HCT116 (cell line): ENCODE results near the gene SH2D3C. TPM values are rescaled to one million over a fixed set of nuclear protein-coding genes. Genes with fewer than 3 reads are reported as not detected.

Experiments used
- ATAC-seq: fragments of 200-7000 bp; cut with Tn5 transposase; 2 replicates; pipeline ENCODE4 v1.9.1; 2020; ENCODE audit warnings: mild to moderate bottlenecking, moderate library complexity
- BruUV-seq: library from RNA; stranded (reverse); fragments of 400-500 nt; replicated peaks from 2 replicates; lab custom pipeline; 2021; lab: Mats Ljungman, UMichigan
- CTCF ChIA-PET: fragments of 300-600 bp; sonication (Branson Sonifier 250); formaldehyde crosslinking; loops from one replicate; lab custom pipeline; 2021; ENCODE audit warnings: antibody characterized with exemption; lab: Charles Lee
- POLR2A ChIA-PET: fragments of 300-600, 350-600 bp; sonication (Branson Sonifier 250); formaldehyde crosslinking; loops from one replicate; lab custom pipeline; 2021; ENCODE audit warnings: antibody characterized with exemption; lab: Charles Lee
- RAD21 ChIA-PET, 2 experiments: fragments of 300-600 bp; sonication (Branson Sonifier 250); formaldehyde crosslinking; loops; one replicate each; lab custom pipeline; 2023; ENCODE audit warnings: low total read pairs in 2 of 2; ENCODE audit not compliant: uncharacterized antibody in 2 of 2, unreplicated experiment in 2 of 2, low non-redundant PET in 1 of 2; lab: Charles Lee
- DNase-seq: peaks from one replicate; pipeline ENCODE4 v3.0.0-alpha.2; 2010; ENCODE audit warnings: low read depth, low spot score
- H2AFZ ChIP-seq: fragments of 200-600 bp; shearing (Covaris generic), sonication (generic); 2 replicates; pipeline ENCODE4 v1.6.1; 2017; ENCODE audit warnings: low read depth, mixed run types, mixed read lengths, antibody characterized with exemption, low read length; ENCODE audit not compliant: poor library complexity, severe bottlenecking
- H3K27ac ChIP-seq: 2 replicates; pipeline ENCODE4 v1.5.1; 2012; ENCODE audit warnings: low read depth, low read length
- H3K27me3 ChIP-seq: fragments of 200-600 bp; sonication (generic); 2 replicates; pipeline ENCODE4 v1.6.1; 2016; ENCODE audit warnings: mixed run types, low read length, mixed read lengths; ENCODE audit not compliant: insufficient read depth
- H3K36me3 ChIP-seq, 2 experiments: fragments of 200-500 bp in 1 of 2; fragments of 200-600 bp in 1 of 2; sonication (Bioruptor generic) in 1 of 2; sonication (generic) in 1 of 2; 2 replicates each; pipeline versions ENCODE4 v1.5.1 to v1.6.1; 2014 to 2016; ENCODE audit warnings: low read length in 2 of 2, inconsistent platforms in 1 of 2, mixed read lengths in 1 of 2, mixed run types in 1 of 2; ENCODE audit not compliant: insufficient read depth in 2 of 2, control insufficient read depth in 1 of 2
- H3K4me1 ChIP-seq, 2 experiments: fragments of 200-600 bp in 1 of 2; sonication (generic) in 1 of 2; 2 replicates each; pipeline versions ENCODE4 v1.5.1 to v1.6.1; 2012 to 2017; ENCODE audit warnings: low read length in 2 of 2, inconsistent platforms in 1 of 2, mild to moderate bottlenecking in 1 of 2, mixed read lengths in 1 of 2, mixed run types in 1 of 2, moderate library complexity in 1 of 2; ENCODE audit not compliant: insufficient read depth in 2 of 2, control insufficient read depth in 1 of 2
- H3K4me2 ChIP-seq: fragments of 200-600 bp; sonication (generic); 2 replicates; pipeline ENCODE4 v1.6.1; 2017; ENCODE audit warnings: mixed run types, low read length, mixed read lengths
- H3K4me3 ChIP-seq, 2 experiments: fragments of 200-600 bp in 1 of 2; sonication (generic) in 1 of 2; replicated peaks in 1 of 2; 2 replicates each; pipeline ENCODE4 v1.5.1; 2011 to 2016; ENCODE audit warnings: low read length in 2 of 2, control low read depth in 1 of 2, low read depth in 1 of 2, mild to moderate bottlenecking in 1 of 2, mixed read lengths in 1 of 2, mixed run types in 1 of 2
- H3K79me2 ChIP-seq: fragments of 200-600 bp; sonication (generic); 2 replicates; pipeline ENCODE4 v1.6.1; 2017; ENCODE audit warnings: mild to moderate bottlenecking, mixed run types, low read length, moderate library complexity, mixed read lengths; ENCODE audit not compliant: insufficient read depth
- H3K9ac ChIP-seq: fragments of 200-600 bp; sonication (generic); 2 replicates; pipeline ENCODE4 v1.6.1; 2016; ENCODE audit warnings: low read length, mixed read lengths
- H3K9me2 ChIP-seq: fragments of 200-600 bp; sonication (generic), shearing (Covaris generic); 2 replicates; pipeline ENCODE4 v1.6.1; 2017; ENCODE audit warnings: mixed run types, mild to moderate bottlenecking, moderate library complexity; ENCODE audit not compliant: insufficient read depth
- H3K9me3 ChIP-seq, 2 experiments: fragments of 200-500 bp in 1 of 2; fragments of 200-600 bp in 1 of 2; sonication (Bioruptor generic) in 1 of 2; sonication (generic) in 1 of 2; 2 replicates each; pipeline ENCODE4 v1.6.1; 2014 to 2017; ENCODE audit warnings: low read length in 2 of 2, mixed read lengths in 2 of 2, inconsistent platforms in 1 of 2, low read depth in 1 of 2, mild to moderate bottlenecking in 1 of 2, mixed run types in 1 of 2, moderate library complexity in 1 of 2; ENCODE audit not compliant: control insufficient read depth in 1 of 2, insufficient read depth in 1 of 2
- H4K20me1 ChIP-seq: fragments of 200-600 bp; sonication (generic), shearing (Covaris generic); 2 replicates; pipeline ENCODE4 v1.6.1; 2017; ENCODE audit warnings: mixed run types, mild to moderate bottlenecking, moderate library complexity; ENCODE audit not compliant: insufficient read depth
- FOSL1 ChIP-seq: IDR thresholded peaks from 2 replicates; pipeline ENCODE4 v1.6.1; 2012; ENCODE audit warnings: low read depth
- POLR2A ChIP-seq: IDR thresholded peaks from 2 replicates; pipeline ENCODE4 v1.7.0; 2011; ENCODE audit warnings: borderline replicate concordance; ENCODE audit not compliant: insufficient read depth, insufficient read length; ENCODE audit errors: extremely low read depth
- POLR2AphosphoS5 ChIP-seq: IDR thresholded peaks from 2 replicates; pipeline ENCODE4 v1.6.1; 2011; ENCODE audit warnings: mild to moderate bottlenecking, low read depth, low read length, moderate library complexity
- REST ChIP-seq: IDR thresholded peaks from 2 replicates; pipeline ENCODE4 v1.6.1; 2012; ENCODE audit warnings: low read depth
- ZBTB33 ChIP-seq: IDR thresholded peaks from 2 replicates; pipeline ENCODE4 v1.6.1; 2011; ENCODE audit warnings: mild to moderate bottlenecking, low read length, moderate library complexity; ENCODE audit not compliant: insufficient replicate concordance; ENCODE audit errors: extremely low read depth
- intact Hi-C: fragments of 100-400 bp; cut with micrococcal nuclease; formaldehyde crosslinking; loops from 2 replicates; pipeline ENCODE4 v1.10.0; 2022
- total RNA-seq: library from RNA; stranded (reverse); gene quantifications from one replicate; pipeline ENCODE4 v1.2.1, GENCODE V29; 2021; ENCODE audit not compliant: unreplicated experiment

Gene SH2D3C
- total RNA-seq, 1 experiment from 2014 or later, result 1.3 TPM

GRCh38 chr9:127738666-127739065, 39.8 kb downstream of the SH2D3C start:
- H3K9ac ChIP-seq, result no peak overlapping the region
- no peak overlapping the region for H2AFZ ChIP-seq
- H3K9me3 ChIP-seq, result no peaks in the 10 kb centered on the region
- H3K36me3 ChIP-seq, result no peaks in the 10 kb centered on the region
- ChIA-PET CTCF (no interaction called here), RAD21 (no interaction called here), POLR2A (no interaction called here)
- H3K4me2 ChIP-seq, result no peak overlapping the region
- ATAC-seq (no peak), DNase-seq (no peak)
- H3K27ac ChIP-seq, result no peak overlapping the region
- H4K20me1 ChIP-seq, result no peaks in the 10 kb centered on the region
- no peaks in the 10 kb centered on the region for H3K9me2 ChIP-seq
- intact Hi-C loops, result no loop called here
- BruUV-seq, result no TSS peak
- peaks cover 18 to 45% of the 10 kb centered on the region in 2 experiments for H3K4me1 ChIP-seq
- no peaks in the 10 kb centered on the region for H3K27me3 ChIP-seq
- no peaks in the 10 kb centered on the region for H3K79me2 ChIP-seq
- TF ChIP-seq FOSL1 (no peak), POLR2A (no peak), POLR2AphosphoS5 (no peak), REST (no peak), ZBTB33 (no peak)
- H3K4me3 ChIP-seq, result no peak overlapping the region
